Measurements from ENCODE around the gene FIGLA.
A peak's percentile ranks its signal among the peaks of the same experiment; 100 is the strongest.

FIGLA gene

GRCh38 chr2:70797506-70797905 lies 7.1 kb upstream of the FIGLA start:
- TF ChIP-seq POLR2A (IDR thresholded peaks at IDR 0.05; ENCODE audit: low read depth, low read length), result no peak
- FAIRE-seq (no peak), DNase-seq (ENCODE audit: insufficient read length, low spot score) (no peak)

- DNase-seq (ENCODE audit: insufficient read length, low spot score) (no peak), FAIRE-seq (no peak)
- TF ChIP-seq POLR2A (IDR thresholded peaks at IDR 0.05; ENCODE audit: low read depth, low read length), result no peak
These were observed 5.8 kb upstream of the FIGLA start for GRCh38 chr2:70796262-70796661.

GRCh38 chr2:70795164-70795995 lies 4.9 kb upstream of the FIGLA start:
- FAIRE-seq (no peak), DNase-seq (ENCODE audit: insufficient read length, low spot score) (no peak)
- no peak for TF ChIP-seq POLR2A (IDR thresholded peaks at IDR 0.05; ENCODE audit: low read depth, low read length)

DNA sequence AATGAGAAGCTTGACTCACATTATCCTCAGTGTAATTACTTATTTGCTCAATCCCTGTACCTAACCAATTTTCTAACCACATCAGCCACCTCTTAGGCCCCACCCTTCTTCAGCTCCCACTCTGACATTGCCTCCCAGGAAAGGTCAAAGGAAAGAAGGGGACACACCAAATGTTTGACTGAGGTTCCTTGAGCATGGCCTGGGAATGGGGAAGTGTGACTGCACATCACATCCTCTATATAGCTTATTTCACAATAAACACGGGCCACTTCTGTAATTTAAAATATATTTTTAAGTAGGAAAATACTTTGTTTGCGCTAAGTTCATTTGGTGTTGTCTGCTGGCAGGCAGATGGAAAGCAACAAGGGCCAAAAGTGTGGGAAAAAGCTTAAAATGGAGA lies 3.0 kb upstream of the FIGLA start:
- DNase-seq (ENCODE audit: insufficient read length, low spot score) (no peak), FAIRE-seq (no peak)

GRCh38 chr2:70789304-70790135 lies 923 bp downstream of the FIGLA start:
- DNase-seq (ENCODE audit: insufficient read length, low spot score) (no peak), FAIRE-seq (peak; percentile 77)
- no peak for TF ChIP-seq POLR2A (IDR thresholded peaks at IDR 0.05; ENCODE audit: low read depth, low read length)

More for the DNA sequence above, 3.0 kb upstream of the FIGLA start:
- no peak for TF ChIP-seq POLR2A (IDR thresholded peaks at IDR 0.05; ENCODE audit: low read depth, low read length)

DNA sequence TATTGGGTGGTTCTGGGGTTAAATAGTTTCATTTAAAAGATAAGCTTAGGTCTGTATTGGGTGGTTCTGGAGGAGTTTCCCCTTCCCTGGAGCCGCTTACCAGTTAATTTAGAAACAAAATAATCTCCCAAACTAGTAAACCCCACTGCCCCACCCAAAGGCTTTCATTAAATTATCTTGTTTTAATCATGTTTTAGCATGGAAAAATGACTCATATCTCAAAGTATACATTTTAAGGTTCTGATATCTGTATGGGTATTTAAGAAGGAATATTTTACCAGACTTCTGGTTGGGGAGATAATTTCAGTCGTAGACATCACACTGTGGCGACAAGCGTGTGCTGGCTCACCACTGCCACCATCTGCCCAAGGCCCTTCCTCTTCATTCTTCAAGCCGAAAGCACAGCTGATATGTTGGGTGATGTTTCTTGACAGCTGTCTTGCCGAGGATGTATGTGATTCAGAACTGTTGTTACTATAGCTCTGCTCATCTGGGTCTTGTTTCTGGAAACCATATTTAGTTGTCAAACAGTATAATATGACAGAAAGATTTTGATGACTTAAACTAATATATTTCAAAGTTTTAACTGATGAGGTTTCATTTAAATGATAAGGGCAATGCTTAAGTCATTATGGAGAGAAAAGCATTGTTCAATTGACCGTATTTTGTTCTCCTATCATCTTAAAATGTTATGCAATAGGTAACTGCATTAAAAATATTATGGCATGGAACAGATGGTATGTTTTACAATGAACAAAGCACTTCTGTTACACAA lies 5.1 kb downstream of the FIGLA start:
- TF ChIP-seq POLR2A (IDR thresholded peaks at IDR 0.05; ENCODE audit: low read depth, low read length), result no peak
- DNase-seq (ENCODE audit: insufficient read length, low spot score) (no peak), FAIRE-seq (peak; percentile 75)

- no peak for TF ChIP-seq POLR2A (IDR thresholded peaks at IDR 0.05; ENCODE audit: low read depth, low read length)
- FAIRE-seq (no peak), DNase-seq (ENCODE audit: insufficient read length, low spot score) (no peak)
These were observed 6.1 kb downstream of the FIGLA start for GRCh38 chr2:70784320-70784719.

- TF ChIP-seq POLR2A (IDR thresholded peaks at IDR 0.05; ENCODE audit: low read depth, low read length), result no peak
- peak; percentile 78 for FAIRE-seq
- peak; percentile 63 for DNase-seq (ENCODE audit: insufficient read length, low spot score)
These were observed 10.4 kb downstream of the FIGLA start for GRCh38 chr2:70779911-70780545.

DNA sequence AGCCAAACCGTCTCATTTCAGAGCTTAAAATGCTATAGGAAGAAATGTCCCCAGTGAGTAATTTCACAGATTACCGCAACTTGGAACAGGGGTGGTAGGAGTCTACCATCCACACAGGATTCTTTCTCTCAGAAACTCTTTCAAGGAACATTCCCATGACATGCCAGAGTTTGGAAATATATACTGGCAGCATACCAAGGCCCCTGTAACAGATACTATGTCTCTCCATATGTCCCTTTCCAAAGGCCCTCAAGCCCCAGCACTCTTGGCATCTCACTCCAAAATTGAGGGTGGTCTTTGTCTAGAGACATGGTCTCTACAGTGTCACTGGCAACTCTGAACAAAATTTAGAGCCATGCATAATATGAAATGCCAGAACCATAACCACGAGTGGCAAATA lies 11.0 kb downstream of the FIGLA start:
- DNase-seq (ENCODE audit: insufficient read length, low spot score) (no peak), FAIRE-seq (no peak)
- TF ChIP-seq POLR2A (IDR thresholded peaks at IDR 0.05; ENCODE audit: low read depth, low read length), result no peak

DNA sequence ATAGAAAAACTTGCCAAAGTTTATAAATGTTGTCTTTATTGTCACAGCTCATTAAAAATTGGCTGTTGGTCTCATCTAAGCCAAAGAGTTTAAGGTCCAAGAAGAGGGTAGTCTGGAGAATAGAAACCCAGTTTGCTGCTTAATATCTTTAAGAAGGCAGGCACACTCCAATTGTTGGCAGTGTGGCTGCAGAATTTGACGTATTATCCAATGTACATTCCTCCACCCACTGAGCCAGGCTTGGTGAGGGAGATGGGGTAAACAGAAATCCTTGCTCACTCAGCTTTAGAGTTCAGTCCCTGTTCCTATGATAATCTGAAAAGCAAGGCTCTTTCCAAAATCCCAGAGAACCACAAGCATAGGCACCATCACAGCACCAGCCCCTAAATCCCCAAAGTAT lies 11.8 kb downstream of the FIGLA start:
- no peak for FAIRE-seq
- TF ChIP-seq POLR2A (IDR thresholded peaks at IDR 0.05; ENCODE audit: low read depth, low read length), result no peak
- DNase-seq (ENCODE audit: insufficient read length, low spot score), result no peak

GRCh38 chr2:70777450-70777849 lies 13.0 kb downstream of the FIGLA start:
- no peak for DNase-seq (ENCODE audit: insufficient read length, low spot score)
- peak; percentile 81 for FAIRE-seq
- no peak for TF ChIP-seq POLR2A (IDR thresholded peaks at IDR 0.05; ENCODE audit: low read depth, low read length)

- no peak for DNase-seq (ENCODE audit: insufficient read length, low spot score)
- no peak for TF ChIP-seq POLR2A (IDR thresholded peaks at IDR 0.05; ENCODE audit: low read depth, low read length)
- FAIRE-seq, result no peak
These were observed 14.2 kb downstream of the FIGLA start for GRCh38 chr2:70776266-70776665.

DNA sequence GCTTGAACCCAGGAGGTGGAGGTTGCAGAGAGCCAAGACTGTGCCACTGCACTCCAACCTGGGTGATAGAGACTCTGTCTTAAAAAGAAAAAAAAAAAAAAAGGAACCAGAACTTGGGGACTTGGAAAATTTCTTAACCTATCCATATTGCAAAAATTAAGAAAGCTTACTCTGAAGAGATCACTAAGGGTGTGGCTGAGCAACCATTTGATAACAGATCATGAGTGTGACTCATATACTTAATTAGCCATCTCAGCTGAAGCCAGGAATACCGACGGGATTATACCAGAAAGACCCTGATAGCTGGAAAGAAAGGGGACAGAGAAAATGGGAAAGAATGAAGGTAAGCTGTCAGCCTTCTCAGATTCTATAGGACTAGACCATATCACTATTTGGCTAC lies 15.3 kb downstream of the FIGLA start:
- DNase-seq (ENCODE audit: insufficient read length, low spot score) (no peak), FAIRE-seq (no peak)
- no peak for TF ChIP-seq POLR2A (IDR thresholded peaks at IDR 0.05; ENCODE audit: low read depth, low read length)
